Thyroid gland (tissue), 4 donors: Measurements from ENCODE around the gene C1orf50. TPM values are rescaled to one million over a fixed set of nuclear protein-coding genes. Genes with fewer than 3 reads are reported as not detected.

ENCODE experiments used
- DNase-seq, 2 donors: peaks; one replicate each; pipeline ENCODE4 v3.0.0-alpha.2; 2019
- H3K27ac ChIP-seq, 3 donors: fragments of 200-600 bp; sonication (generic); 1 replicate in 2 of 3; 2 replicates in 1 of 3; pipeline ENCODE4 v1.5.1; 2016 to 2019; ENCODE audit warnings: mild to moderate bottlenecking in 1 of 3, moderate library complexity in 1 of 3
- H3K27me3 ChIP-seq: fragments of 200-600 bp; sonication (generic); one replicate; pipeline ENCODE4 v1.5.1; 2019
- H3K36me3 ChIP-seq, 2 donors: fragments of 200-600 bp; sonication (generic); one replicate each; pipeline ENCODE4 v1.5.1; 2016 to 2019
- H3K4me1 ChIP-seq, 2 donors: fragments of 200-600 bp; sonication (generic); one replicate each; pipeline ENCODE4 v1.5.1; 2017 to 2019
- H3K4me3 ChIP-seq, 3 donors: fragments of 200-600 bp; sonication (generic); replicated peaks in 1 of 3; 1 replicate in 2 of 3; 2 replicates in 1 of 3; pipeline ENCODE4 v1.5.1; 2016; ENCODE audit warnings: mild to moderate bottlenecking in 1 of 3
- H3K9me3 ChIP-seq: fragments of 200-600 bp; sonication (generic); one replicate; pipeline ENCODE4 v1.5.1; 2017
- POLR2A ChIP-seq, 2 donors: fragments of 450-650 bp; IDR thresholded peaks; one replicate each; pipeline ENCODE4 v1.6.1; 2017; ENCODE audit warnings: antibody characterized with exemption in 2 of 2, mild to moderate bottlenecking in 2 of 2, moderate library complexity in 1 of 2
- WGBS, 2 donors: methylation state at CpG; one replicate each; pipeline ENCODE4 v1.1.5; 2017; 5-methylcytosine and 5-hydroxymethylcytosine counted together
- intact Hi-C: fragments of 100-400 bp; cut with DNase I; formaldehyde crosslinking; loops from one replicate; pipeline ENCODE4 v1.15.1; 2023
- total RNA-seq, 4 donors: library from RNA; depleted of rRNA; stranded (reverse); fragments of >200 nt; gene quantifications; one replicate each; pipeline ENCODE4 v1.2.3, GENCODE V29; 2016
- TF ChIP-seq, protein P1 (sequence below), 6 experiments: fragments of 200-600 bp in 3 of 6; fragments of 450-650 bp in 3 of 6; sonication (generic) in 3 of 6; IDR thresholded peaks; one replicate each; pipeline ENCODE4 v1.5.1; 2016 to 2019; ENCODE audit warnings: antibody characterized with exemption in 6 of 6, mild to moderate bottlenecking in 2 of 6, inconsistent platforms in 1 of 6, moderate library complexity in 1 of 6

The C1orf50 gene
- total RNA-seq, 4 donors from 2014 or later: 4.2 to 7.2 (median 4.7) TPM

DNA sequence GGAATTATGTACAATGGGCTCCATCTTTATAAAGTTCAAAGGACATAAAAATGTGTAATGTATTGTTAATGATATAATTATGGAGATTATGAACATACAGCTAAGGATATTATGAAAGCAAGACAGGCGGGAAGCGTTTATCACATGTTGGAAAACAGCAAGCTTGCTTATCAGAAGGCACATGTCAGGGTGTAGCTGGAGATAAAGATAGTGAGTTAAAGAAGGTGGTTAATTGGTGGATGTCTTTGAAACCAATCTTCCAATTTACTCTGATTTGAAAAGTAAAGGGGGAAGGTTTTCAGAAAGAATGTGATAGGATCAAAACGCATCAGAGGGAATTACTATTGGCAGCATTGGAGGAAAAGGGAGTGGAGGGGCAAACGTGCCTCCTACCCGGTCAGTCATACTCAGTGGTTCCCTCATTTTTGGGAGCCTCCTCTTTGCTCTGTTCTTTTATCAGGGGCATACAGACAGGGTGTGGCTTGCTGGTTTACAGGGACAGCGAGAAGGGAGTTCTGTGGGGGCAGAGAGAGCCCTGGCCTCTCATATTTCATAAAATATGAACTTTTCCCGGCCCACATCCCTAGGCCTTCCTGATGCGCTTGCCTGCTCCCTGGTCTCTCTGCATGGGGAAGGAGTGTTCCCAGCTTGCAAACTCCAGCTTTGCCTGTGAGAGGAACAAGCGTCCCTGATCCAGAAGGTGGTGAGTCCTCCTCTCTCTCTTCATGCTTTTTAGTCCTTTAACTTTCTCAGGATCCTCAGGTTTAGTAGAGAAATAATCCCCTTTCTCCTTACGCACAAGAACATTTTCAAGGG, 58.2 kb downstream of the C1orf50 start:
- WGBS, 2 donors: 88 to 89% methylated on average over 10 of the region's 10 CpGs

More for the DNA sequence above, 58.2 kb downstream of the C1orf50 start:
- no peak overlapping the region for H3K4me3 ChIP-seq
- no peaks in the 10 kb centered on the region for H3K36me3 ChIP-seq
- H3K9me3 ChIP-seq: no peaks in the 10 kb centered on the region
- no peak for DNase-seq
- no peak overlapping the region for H3K27ac ChIP-seq
- intact Hi-C loops: no loop called here
- no peak for TF ChIP-seq POLR2A (IDR thresholded peaks at IDR 0.05)
- TF ChIP-seq, protein P1, sequence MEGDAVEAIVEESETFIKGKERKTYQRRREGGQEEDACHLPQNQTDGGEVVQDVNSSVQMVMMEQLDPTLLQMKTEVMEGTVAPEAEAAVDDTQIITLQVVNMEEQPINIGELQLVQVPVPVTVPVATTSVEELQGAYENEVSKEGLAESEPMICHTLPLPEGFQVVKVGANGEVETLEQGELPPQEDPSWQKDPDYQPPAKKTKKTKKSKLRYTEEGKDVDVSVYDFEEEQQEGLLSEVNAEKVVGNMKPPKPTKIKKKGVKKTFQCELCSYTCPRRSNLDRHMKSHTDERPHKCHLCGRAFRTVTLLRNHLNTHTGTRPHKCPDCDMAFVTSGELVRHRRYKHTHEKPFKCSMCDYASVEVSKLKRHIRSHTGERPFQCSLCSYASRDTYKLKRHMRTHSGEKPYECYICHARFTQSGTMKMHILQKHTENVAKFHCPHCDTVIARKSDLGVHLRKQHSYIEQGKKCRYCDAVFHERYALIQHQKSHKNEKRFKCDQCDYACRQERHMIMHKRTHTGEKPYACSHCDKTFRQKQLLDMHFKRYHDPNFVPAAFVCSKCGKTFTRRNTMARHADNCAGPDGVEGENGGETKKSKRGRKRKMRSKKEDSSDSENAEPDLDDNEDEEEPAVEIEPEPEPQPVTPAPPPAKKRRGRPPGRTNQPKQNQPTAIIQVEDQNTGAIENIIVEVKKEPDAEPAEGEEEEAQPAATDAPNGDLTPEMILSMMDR (IDR thresholded peaks at IDR 0.05): no peak
- no peaks in the 10 kb centered on the region for H3K27me3 ChIP-seq
- peaks cover 5 to 11% of the 10 kb centered on the region in 2 donors for H3K4me1 ChIP-seq

Other genes with a start within 250 kb of the C1orf50 start
- 10 to 100 TPM; 26.4 to 45.9 (median 40.3) TPM for gene PPIH, start 108.8 kb upstream of the C1orf50 start, total RNA-seq
- 100 to 1,000 TPM; 368 to 678 (median 607) TPM for gene YBX1, start 84.8 kb upstream of the C1orf50 start, total RNA-seq
- gene CLDN19, start 27.0 kb upstream of the C1orf50 start, total RNA-seq: not detected
- 10 to 100 TPM; 16.6 to 28.0 (median 24.2) TPM for gene P3H1, start 221 bp upstream of the C1orf50 start, total RNA-seq
- 1 to 10 TPM in 1 of 4 donors, under 1 TPM in 1, not detected in 2; 0.11 to 2.6 TPM for gene TMEM269, start 17.7 kb downstream of the C1orf50 start, total RNA-seq
- 10 to 100 TPM; 23.7 to 36.5 (median 28.9) TPM for gene ERMAP, start 49.9 kb downstream of the C1orf50 start, total RNA-seq
- 10 to 100 TPM; 20.4 to 29.0 (median 21.6) TPM for gene SVBP, start 50.1 kb downstream of the C1orf50 start, total RNA-seq
- 10 to 100 TPM; 17.9 to 25.8 (median 21.5) TPM for gene ZNF691, start 79.4 kb downstream of the C1orf50 start, total RNA-seq
- gene SLC2A1, start 191.6 kb downstream of the C1orf50 start, total RNA-seq: 100 to 1,000 TPM in 2 of 4 donors, 10 to 100 TPM in 2; 15.0 to 208 (median 91.4) TPM